HepG2 (cell line): ENCODE results near the gene ATP8B4.

Experiments used
- CENPX ChIP-seq: sonication (generic); formaldehyde crosslinking; IDR thresholded peaks from 2 replicates; pipeline ENCODE4 v1.9.0; 2021; ENCODE audit warnings: mild to moderate bottlenecking, missing genetic modification reagents, moderate library complexity
- KAT7 ChIP-seq: IDR thresholded peaks from 2 replicates; pipeline ENCODE4 v1.6.1; 2018; ENCODE audit warnings: borderline replicate concordance, missing compliant biosample characterization
- KLF11 ChIP-seq: IDR thresholded peaks from 2 replicates; pipeline ENCODE4 v1.6.1; 2016; ENCODE audit warnings: missing compliant biosample characterization
- TAF15 ChIP-seq: fragments of 200-400 bp; formaldehyde crosslinking; IDR thresholded peaks from one replicate; pipeline ENCODE4 v1.6.1; 2018; ENCODE audit warnings: mild to moderate bottlenecking, low read depth, low read length; ENCODE audit not compliant: poor library complexity, severe bottlenecking
- TF ChIP-seq, protein P1 (sequence below): sonication (generic); formaldehyde crosslinking; IDR thresholded peaks from 2 replicates; pipeline ENCODE4 v1.4.0; 2020; ENCODE audit warnings: missing genetic modification reagents, borderline replicate concordance

DNA sequence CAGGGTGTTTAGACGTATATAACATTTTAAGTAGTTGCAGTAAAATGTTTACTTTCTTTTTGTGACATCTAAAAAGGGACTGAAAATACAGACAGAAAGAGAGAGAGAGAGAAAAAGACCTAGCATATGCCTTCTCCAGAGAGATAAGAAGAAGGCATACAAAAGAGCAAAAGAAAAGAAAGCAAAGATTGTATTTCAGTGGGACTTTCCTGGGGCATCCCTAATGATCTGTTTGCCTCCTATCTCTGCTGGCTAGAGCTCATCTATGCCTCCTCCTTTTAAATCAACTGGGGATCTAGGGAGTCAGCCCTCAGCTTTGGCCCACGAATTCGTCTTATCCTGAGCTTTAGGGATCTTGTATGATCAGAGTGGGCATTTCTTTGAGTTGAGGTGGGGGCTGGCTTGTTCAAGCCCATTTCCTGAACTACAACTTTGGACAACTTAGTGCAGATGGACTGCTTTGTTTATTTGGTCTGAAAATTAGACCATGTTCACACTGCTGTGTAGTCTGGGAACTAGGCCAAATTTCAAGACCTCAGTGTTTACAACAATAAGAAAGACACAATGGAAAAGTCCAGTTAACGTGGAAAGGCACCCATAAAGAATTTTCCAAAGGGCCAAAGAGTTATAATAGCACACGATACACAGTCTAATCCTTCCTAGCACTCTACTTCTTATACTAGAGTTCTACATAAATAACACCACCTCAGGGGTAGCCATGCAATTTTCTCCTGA lies 61.0 kb downstream of the ATP8B4 start:
- TF ChIP-seq, protein P1, sequence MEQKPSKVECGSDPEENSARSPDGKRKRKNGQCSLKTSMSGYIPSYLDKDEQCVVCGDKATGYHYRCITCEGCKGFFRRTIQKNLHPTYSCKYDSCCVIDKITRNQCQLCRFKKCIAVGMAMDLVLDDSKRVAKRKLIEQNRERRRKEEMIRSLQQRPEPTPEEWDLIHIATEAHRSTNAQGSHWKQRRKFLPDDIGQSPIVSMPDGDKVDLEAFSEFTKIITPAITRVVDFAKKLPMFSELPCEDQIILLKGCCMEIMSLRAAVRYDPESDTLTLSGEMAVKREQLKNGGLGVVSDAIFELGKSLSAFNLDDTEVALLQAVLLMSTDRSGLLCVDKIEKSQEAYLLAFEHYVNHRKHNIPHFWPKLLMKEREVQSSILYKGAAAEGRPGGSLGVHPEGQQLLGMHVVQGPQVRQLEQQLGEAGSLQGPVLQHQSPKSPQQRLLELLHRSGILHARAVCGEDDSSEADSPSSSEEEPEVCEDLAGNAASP, result no peak
- TF ChIP-seq KAT7 (CRISPR knock-in tag), result no peak
- TF ChIP-seq CENPX (CRISPR knock-in tag), result no peak
- TF ChIP-seq KLF11 (CRISPR knock-in tag), result no peak
- no peak for TF ChIP-seq TAF15
